Osteoblast (primary cell): ENCODE measurements around the gene ADCK2. TPM values are rescaled to one million over a fixed set of nuclear protein-coding genes. Genes with fewer than 3 reads are reported as not detected.
"Not testable (repeated sequence)": the region's sequence is repeated elsewhere in the genome, so short reads cannot be mapped to it uniquely, and the experiment has no call there.

ENCODE experiments used
- DNase-seq: peaks from one replicate; pipeline ENCODE4 v3.0.0; 2011; ENCODE audit warnings: low spot score, mixed read lengths; ENCODE audit not compliant: insufficient read length; ENCODE audit errors: missing footprints
- H2AFZ ChIP-seq: 2 replicates; pipeline ENCODE4 v1.6.0; 2011; ENCODE audit warnings: mild to moderate bottlenecking, low read length
- H3K27ac ChIP-seq: 2 replicates; pipeline ENCODE4 v1.5.1; 2011; ENCODE audit warnings: mild to moderate bottlenecking, low read depth, low read length, moderate library complexity
- H3K27me3 ChIP-seq: 2 replicates; pipeline ENCODE4 v1.6.0; 2012; ENCODE audit warnings: mild to moderate bottlenecking, control low read depth, inconsistent platforms, low read length, moderate library complexity; ENCODE audit not compliant: insufficient read depth
- H3K36me3 ChIP-seq: 2 replicates; pipeline ENCODE4 v1.5.1; 2011; ENCODE audit warnings: mild to moderate bottlenecking, low read length, control low read depth, moderate library complexity; ENCODE audit not compliant: insufficient read depth
- H3K4me1 ChIP-seq: 2 replicates; pipeline ENCODE4 v1.5.1; 2011; ENCODE audit warnings: mild to moderate bottlenecking, low read length, control low read depth, moderate library complexity; ENCODE audit not compliant: insufficient read depth
- H3K4me2 ChIP-seq: 2 replicates; pipeline ENCODE4 v1.6.0; 2011; ENCODE audit warnings: mild to moderate bottlenecking, low read length; ENCODE audit not compliant: insufficient read depth
- H3K4me3 ChIP-seq: fragments of 200-600 bp; sonication (generic); 3 replicates; pipeline ENCODE4 v1.5.1; 2012; ENCODE audit warnings: mild to moderate bottlenecking, low read length, inconsistent platforms; ENCODE audit not compliant: insufficient read depth
- H3K79me2 ChIP-seq: 2 replicates; pipeline ENCODE4 v1.6.0; 2012; ENCODE audit warnings: mild to moderate bottlenecking, low read length, control low read depth, inconsistent platforms; ENCODE audit not compliant: insufficient read depth
- H3K9me3 ChIP-seq: 2 replicates; pipeline ENCODE4 v1.5.1; 2011; ENCODE audit warnings: low read depth, low read length, control low read depth
- H4K20me1 ChIP-seq: 2 replicates; pipeline ENCODE4 v1.6.0; 2012; ENCODE audit warnings: mild to moderate bottlenecking, low read length, control low read depth; ENCODE audit not compliant: insufficient read depth
- total RNA-seq: library from RNA; depleted of rRNA; stranded (reverse); fragments of >200 nt; gene quantifications from 2 replicates; pipeline ENCODE4 v1.2.3, GENCODE V29; 2012
- TF ChIP-seq, protein P1 (sequence below): IDR thresholded peaks from 2 replicates; pipeline ENCODE4 v1.5.1; 2011; ENCODE audit warnings: mild to moderate bottlenecking, low read depth, low read length, moderate library complexity; ENCODE audit errors: extremely low read depth

The ADCK2 gene
- total RNA-seq, 1 donor = 28.6 TPM

DNA sequence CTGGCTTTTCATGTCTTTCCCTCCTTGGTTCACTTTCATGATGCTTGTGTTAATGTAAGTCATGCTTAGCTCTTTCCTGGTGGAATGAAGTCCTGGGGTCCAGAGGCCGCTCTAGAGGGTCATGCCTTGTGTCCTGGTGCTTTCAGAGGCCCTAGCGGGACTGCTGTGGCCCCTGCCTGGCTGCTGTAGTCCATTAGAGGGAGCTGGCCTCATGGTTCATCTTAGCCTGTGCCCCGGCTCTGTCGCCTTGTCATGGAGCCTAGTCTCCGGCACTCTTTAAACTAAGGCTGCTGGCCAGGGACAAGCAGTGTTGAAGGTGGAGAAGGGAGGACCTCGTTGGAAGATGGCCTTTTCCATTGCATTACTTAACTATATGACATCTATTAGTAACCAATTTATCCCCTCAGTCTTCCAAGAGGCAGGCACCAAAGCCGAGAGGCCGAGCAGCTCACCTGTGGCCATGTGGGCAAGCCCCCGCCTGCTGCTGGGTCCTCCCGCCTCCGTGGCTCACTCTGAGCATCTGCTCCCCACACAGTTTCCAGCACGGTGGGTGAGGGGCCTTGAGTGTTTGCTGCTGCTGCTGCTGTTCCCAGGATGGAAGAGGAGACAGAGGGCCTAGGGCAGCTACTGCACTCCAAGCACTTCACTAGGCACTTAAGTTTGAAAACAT lies 18.8 kb downstream of the ADCK2 start:
- Histone ChIP-seq H3K4me1 (peaks cover 6% of the 10 kb centered on the region), H3K4me3 (no peak overlapping the region), H3K9me3 (no peaks in the 10 kb centered on the region), H3K36me3 (peaks cover 14% of the 10 kb centered on the region), H3K27ac (no peak overlapping the region), H3K27me3 (no peaks in the 10 kb centered on the region), H3K79me2 (no peaks in the 10 kb centered on the region), H3K4me2 (no peak overlapping the region), H4K20me1 (no peaks in the 10 kb centered on the region), H2AFZ (no peak overlapping the region)
- TF ChIP-seq, protein P1, sequence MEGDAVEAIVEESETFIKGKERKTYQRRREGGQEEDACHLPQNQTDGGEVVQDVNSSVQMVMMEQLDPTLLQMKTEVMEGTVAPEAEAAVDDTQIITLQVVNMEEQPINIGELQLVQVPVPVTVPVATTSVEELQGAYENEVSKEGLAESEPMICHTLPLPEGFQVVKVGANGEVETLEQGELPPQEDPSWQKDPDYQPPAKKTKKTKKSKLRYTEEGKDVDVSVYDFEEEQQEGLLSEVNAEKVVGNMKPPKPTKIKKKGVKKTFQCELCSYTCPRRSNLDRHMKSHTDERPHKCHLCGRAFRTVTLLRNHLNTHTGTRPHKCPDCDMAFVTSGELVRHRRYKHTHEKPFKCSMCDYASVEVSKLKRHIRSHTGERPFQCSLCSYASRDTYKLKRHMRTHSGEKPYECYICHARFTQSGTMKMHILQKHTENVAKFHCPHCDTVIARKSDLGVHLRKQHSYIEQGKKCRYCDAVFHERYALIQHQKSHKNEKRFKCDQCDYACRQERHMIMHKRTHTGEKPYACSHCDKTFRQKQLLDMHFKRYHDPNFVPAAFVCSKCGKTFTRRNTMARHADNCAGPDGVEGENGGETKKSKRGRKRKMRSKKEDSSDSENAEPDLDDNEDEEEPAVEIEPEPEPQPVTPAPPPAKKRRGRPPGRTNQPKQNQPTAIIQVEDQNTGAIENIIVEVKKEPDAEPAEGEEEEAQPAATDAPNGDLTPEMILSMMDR = no peak
- DNase-seq = no peak

DNA sequence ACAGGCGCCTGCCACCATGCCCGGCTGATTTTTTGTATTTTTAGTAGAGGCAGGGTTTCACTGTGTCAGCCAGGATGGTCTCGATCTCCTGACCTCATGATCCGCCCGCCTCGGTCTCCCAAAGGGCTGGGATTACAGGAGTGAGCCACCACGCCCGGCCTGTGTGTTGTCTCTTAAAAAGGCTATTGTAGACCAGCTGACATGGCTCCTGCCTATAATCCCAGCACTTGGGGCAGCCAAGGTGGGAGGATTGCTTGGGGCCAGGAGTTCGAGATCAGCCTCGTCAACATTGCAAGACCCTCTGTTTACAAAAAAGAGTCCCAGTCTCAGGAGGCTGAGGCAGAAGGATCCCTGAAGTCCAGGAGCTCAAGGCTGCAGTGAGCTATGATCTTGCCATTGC lies 21.1 kb downstream of the ADCK2 start:
- H3K79me2 ChIP-seq = peaks cover 21% of the 10 kb centered on the region
- H3K27ac ChIP-seq = not testable (repeated sequence)

DNA sequence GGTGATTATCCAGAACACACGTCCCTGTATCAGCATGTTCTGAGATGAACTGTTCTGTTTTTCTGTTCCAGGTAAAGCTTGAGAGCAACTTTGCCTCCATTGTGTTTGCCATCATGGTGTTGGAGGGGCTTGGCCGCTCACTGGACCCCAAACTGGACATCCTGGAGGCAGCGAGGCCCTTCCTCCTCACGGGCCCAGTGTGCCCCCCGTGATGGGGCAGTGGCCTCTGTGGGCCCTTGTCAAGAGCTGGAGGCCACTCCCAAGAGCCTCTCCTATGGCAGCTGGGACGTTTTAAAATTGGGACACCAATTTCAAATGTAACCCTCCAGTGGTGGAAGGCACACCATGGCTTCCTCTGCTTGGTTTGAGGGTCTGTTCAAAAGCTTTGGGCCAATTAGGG lies 21.8 kb downstream of the ADCK2 start:
- H3K27me3 ChIP-seq = no peaks in the 10 kb centered on the region
- H3K79me2 ChIP-seq = peaks cover 28% of the 10 kb centered on the region
- no peak overlapping the region for H3K4me2 ChIP-seq
- no peaks in the 10 kb centered on the region for H3K9me3 ChIP-seq
- no peak overlapping the region for H2AFZ ChIP-seq
- TF ChIP-seq, protein P1 = no peak
- DNase-seq = peak; percentile 61
- H4K20me1 ChIP-seq = peaks cover 8% of the 10 kb centered on the region
- no peak overlapping the region for H3K27ac ChIP-seq
- no peak overlapping the region for H3K4me3 ChIP-seq
- H3K4me1 ChIP-seq = peaks cover 17% of the 10 kb centered on the region
- peaks cover 14% of the 10 kb centered on the region for H3K36me3 ChIP-seq

More for the DNA sequence above, 21.1 kb downstream of the ADCK2 start:
- Histone ChIP-seq H3K36me3 (peaks cover 14% of the 10 kb centered on the region), H3K4me1 (peaks cover 17% of the 10 kb centered on the region)
- H4K20me1 ChIP-seq, H3K9me3 ChIP-seq, H3K4me2 ChIP-seq, H2AFZ ChIP-seq, H3K27me3 ChIP-seq, H3K4me3 ChIP-seq, DNase-seq: not testable (repeated sequence)

DNA sequence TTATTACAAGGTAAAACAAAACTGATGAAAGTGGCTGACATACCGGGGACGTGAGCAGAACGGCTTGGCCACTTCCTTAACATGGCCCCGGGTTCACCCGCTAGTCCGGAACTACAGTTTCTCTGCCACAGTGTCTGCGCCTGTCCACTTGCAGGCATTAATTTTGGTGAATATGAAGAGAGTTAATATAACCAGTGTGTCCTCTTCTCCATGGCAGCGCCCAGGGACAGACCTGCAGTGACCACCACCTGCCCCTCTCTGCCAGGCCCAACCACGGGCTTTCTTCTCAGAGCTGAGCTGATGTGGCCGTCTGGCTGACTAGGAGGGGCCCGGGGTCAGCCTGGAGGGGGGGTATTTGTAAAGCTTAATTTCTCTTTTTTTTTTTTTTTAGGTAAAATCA lies 22.6 kb downstream of the ADCK2 start:
- no peak overlapping the region for H2AFZ ChIP-seq

More for the DNA sequence above, 22.6 kb downstream of the ADCK2 start:
- H3K27me3 ChIP-seq = no peaks in the 10 kb centered on the region
- peaks cover 36% of the 10 kb centered on the region for H3K79me2 ChIP-seq
- peaks cover 14% of the 10 kb centered on the region for H3K36me3 ChIP-seq
- peaks cover 17% of the 10 kb centered on the region for H3K4me1 ChIP-seq
- peak overlapping the region; percentile 81 for H3K27ac ChIP-seq
- no peak for DNase-seq
- no peak overlapping the region for H3K4me3 ChIP-seq
- H3K4me2 ChIP-seq = no peak overlapping the region
- peaks cover 8% of the 10 kb centered on the region for H4K20me1 ChIP-seq
- H3K9me3 ChIP-seq = no peaks in the 10 kb centered on the region
- TF ChIP-seq, protein P1 = no peak
